Right atrium auricular region (tissue), 2 donors: ENCODE data around the gene ACSM6. TPM values are rescaled to one million over a fixed set of nuclear protein-coding genes. Genes with fewer than 3 reads are reported as not detected.

Source experiments
- DNase-seq: peaks from one replicate; pipeline ENCODE4 v3.0.0-alpha.2; 2019; ENCODE audit warnings: low spot score
- H3K27ac ChIP-seq, 2 donors: fragments of 200-600 bp; sonication (generic); 1 replicate in 1 of 2; 2 replicates in 1 of 2; pipeline ENCODE4 v1.5.1; 2016 to 2019
- H3K27me3 ChIP-seq, 2 donors: fragments of 200-600 bp; sonication (generic); one replicate each; pipeline versions ENCODE4 v1.5.1 to v1.6.0; 2017 to 2019
- H3K36me3 ChIP-seq: fragments of 200-600 bp; sonication (generic); one replicate; pipeline ENCODE4 v1.5.1; 2016
- H3K4me1 ChIP-seq, 2 donors: fragments of 200-600 bp; sonication (generic); one replicate each; pipeline versions ENCODE4 v1.5.1 to v1.6.0; 2017 to 2019
- H3K4me3 ChIP-seq, 2 donors: fragments of 200-600 bp; sonication (generic); 1 replicate in 1 of 2; 2 replicates in 1 of 2; pipeline ENCODE4 v1.5.1; 2017 to 2019; ENCODE audit warnings: mild to moderate bottlenecking in 1 of 2, moderate library complexity in 1 of 2
- H3K9me3 ChIP-seq, 2 donors: fragments of 200-600 bp; sonication (generic); one replicate each; pipeline ENCODE4 v1.5.1; 2019
- CTCF ChIP-seq, 2 donors: fragments of 200-600 bp; sonication (generic); IDR thresholded peaks; one replicate each; pipeline ENCODE4 v1.5.1; 2019; ENCODE audit warnings: antibody characterized with exemption in 2 of 2
- total RNA-seq, 2 donors: library from RNA; depleted of rRNA; stranded (reverse); fragments of >200 nt; gene quantifications; one replicate each; pipeline ENCODE4 v1.1.0, GENCODE V29; 2016

Gene ACSM6
- total RNA-seq, 2 donors from 2014 or later = not detected

GRCh38 chr10:95277614-95278013 lies 83.6 kb downstream of the ACSM6 start:
- no peak for TF ChIP-seq CTCF (IDR thresholded peaks at IDR 0.05)
- H3K27ac ChIP-seq = peak overlapping the region; percentile 87

More at GRCh38 chr10:95277614-95278013, 83.6 kb downstream of the ACSM6 start:
- Histone ChIP-seq H3K4me3 (no peak overlapping the region), H3K27me3 (no peaks in the 10 kb centered on the region), H3K9me3 (no peaks in the 10 kb centered on the region), H3K4me1 (peaks cover 0 to 99% of the 10 kb centered on the region in 2 donors), H3K36me3 (no peaks in the 10 kb centered on the region)
- no peak for DNase-seq

Other genes with a start within 250 kb of the ACSM6 start
- not detected for gene CYP2C8, start 124.7 kb upstream of the ACSM6 start, total RNA-seq
- gene PDLIM1, start 96.8 kb downstream of the ACSM6 start, total RNA-seq = 100 to 1,000 TPM; 126 to 130 TPM